C4-2B (cell line): ENCODE data around the gene PPT1.

ENCODE experiments used
- CTCF ChIP-seq: fragments of 450-650 bp; conservative IDR thresholded peaks from 2 replicates; pipeline ENCODE4 v1.5.1; 2017; ENCODE audit warnings: mild to moderate bottlenecking
- ZFX ChIP-seq: fragments of 450-650 bp; IDR thresholded peaks from 2 replicates; pipeline ENCODE4 v1.6.1; 2017

- TF ChIP-seq CTCF (no peak), ZFX (no peak)
Measured at GRCh38 chr1:40038697-40039096, 58.4 kb downstream of the PPT1 start.
